ENCODE results near the gene STUM.

DNA sequence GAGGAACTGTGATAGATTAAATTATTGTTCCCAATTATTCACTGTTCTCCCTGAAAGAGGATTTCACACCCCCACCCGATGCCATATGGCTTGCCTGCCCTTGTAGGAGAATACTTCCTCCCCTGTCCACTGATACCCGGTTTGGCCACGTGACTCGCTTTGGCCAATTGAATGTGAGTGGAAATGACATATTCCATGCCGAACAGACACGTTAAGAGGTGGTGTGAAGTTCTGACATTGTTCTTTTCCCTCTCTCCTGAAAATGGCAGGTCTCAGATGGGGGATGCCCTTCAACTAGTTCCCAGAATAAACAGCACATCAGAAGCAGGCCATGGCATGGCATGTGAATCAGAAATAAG is 5.3 kb downstream of the STUM start:
- TF ChIP-seq CTCF (IDR thresholded peaks at IDR 0.05) (no peak), MAX (IDR thresholded peaks at IDR 0.05; ENCODE audit: low read depth) (no peak), REST (IDR thresholded peaks at IDR 0.05; ENCODE audit: low read depth, low read length) (no peak), JUND (IDR thresholded peaks at IDR 0.05) (no peak), TAF1 (IDR thresholded peaks at IDR 0.05; ENCODE audit: borderline replicate concordance, low read depth, low read length) (no peak), TCF12 (IDR thresholded peaks at IDR 0.05) (no peak), RXRA (IDR thresholded peaks at IDR 0.05; ENCODE audit: borderline replicate concordance, low read depth) (no peak), POLR2AphosphoS5 (IDR thresholded peaks at IDR 0.05; ENCODE audit: low read depth, low read length) (no peak), SMC3 (IDR thresholded peaks at IDR 0.05; ENCODE audit: low read depth, low read length) (no peak), MXI1 (IDR thresholded peaks at IDR 0.05; ENCODE audit: low read depth, low read length) (no peak), IRF3 (IDR thresholded peaks at IDR 0.05; ENCODE audit: low read depth, low read length) (no peak), USF1 (IDR thresholded peaks at IDR 0.05; ENCODE audit: borderline replicate concordance, low read depth) (no peak)
